ENCODE results near the gene ZC3H18.

- TF ChIP-seq CTCF (conservative IDR thresholded peaks at IDR 0.05) (no peak), EZH2 (IDR thresholded peaks at IDR 0.05; ENCODE audit: low read depth) (no peak)
Measured at GRCh38 chr16:88591577-88592021, 21.4 kb downstream of the ZC3H18 start.
